K562 (cell line): ENCODE measurements around the gene PDE1A. TPM values are rescaled to one million over a fixed set of nuclear protein-coding genes. Genes with fewer than 3 reads are reported as not detected.

Experiments
- CHD7 ChIP-seq: fragments of 200-600 bp; sonication (generic); IDR thresholded peaks from one replicate; pipeline ENCODE4 v1.6.1; 2012; ENCODE audit warnings: mild to moderate bottlenecking, low read depth, low read length, inconsistent platforms
- E2F8 ChIP-seq: fragments of 450-650 bp; IDR thresholded peaks from 2 replicates; pipeline ENCODE4 v1.7.1; 2018; ENCODE audit warnings: mild to moderate bottlenecking, low read depth; ENCODE audit not compliant: partially characterized antibody
- JUNB ChIP-seq: fragments of 450-650 bp; formaldehyde crosslinking; conservative IDR thresholded peaks from 2 replicates; pipeline ENCODE4 v1.4.0; 2020; ENCODE audit warnings: mild to moderate bottlenecking
- NR2F6 ChIP-seq: fragments of 450-650 bp; formaldehyde crosslinking; IDR thresholded peaks from 2 replicates; pipeline ENCODE4 v1.4.0; 2020; ENCODE audit warnings: mild to moderate bottlenecking
- RBM17 ChIP-seq: fragments of 200-400 bp; formaldehyde crosslinking; IDR thresholded peaks from 2 replicates; pipeline ENCODE4 v1.6.1; 2017; ENCODE audit warnings: low read depth, mild to moderate bottlenecking, low read length, borderline replicate concordance
- U2AF1 ChIP-seq: fragments of 200-400 bp; formaldehyde crosslinking; optimal IDR thresholded peaks from 2 replicates; pipeline ENCODE3; 2017; ENCODE audit warnings: mild to moderate bottlenecking, low read depth, low read length, moderate library complexity
- polyA plus RNA-seq, 8 experiments: library from polyadenylated mRNA; depleted of rRNA in 4 of 8; stranded (reverse) in 5 of 8; unstranded in 3 of 8; fragments of >200 nt; fragmentation: Nextera tagmentation in 2 of 8; fragmentation: Illumina TruSeq in 1 of 8; extraction: Ambion mirVana in 2 of 8; extraction: Trizol in 1 of 8; gene quantifications; 2 replicates each; pipeline versions ENCODE4 v1.2.1 to v1.2.3, GENCODE V29; 2011 to 2014; ENCODE audit warnings: inconsistent platforms in 1 of 8, missing spikeins in 1 of 8
- total RNA-seq, 7 experiments: library from RNA; depleted of rRNA in 6 of 7; stranded (reverse); fragments of >200 nt in 6 of 7; fragmentation: Illumina TruSeq in 2 of 7; extraction: Trizol in 2 of 7; gene quantifications; 2 replicates each; pipeline versions ENCODE4 v1.2.1 to v1.2.3, GENCODE V29; 2011 to 2021; ENCODE audit warnings: low replicate concordance in 1 of 7

Gene PDE1A
- total and polyA plus RNA-seq, 9 of the 15 experiments (the other 6 are each of a cell fraction or from before 2014, with no cell fraction given), result 0.14 to 0.91 (median 0.32) TPM

- no peak for TF ChIP-seq CHD7
- TF ChIP-seq U2AF1, result no peak
- TF ChIP-seq RBM17, result no peak
- no peak for TF ChIP-seq NR2F6
- TF ChIP-seq E2F8, result no peak
- no peak for TF ChIP-seq JUNB (CRISPR knock-in tag)
Measured at GRCh38 chr2:182319556-182320505, 107.0 kb downstream of the PDE1A start (continued).
